HCT116 (cell line): ENCODE results near the gene C18orf32.

Experiments used
- CEBPB ChIP-seq: IDR thresholded peaks from 2 replicates; pipeline ENCODE4 v1.6.1; 2012; ENCODE audit warnings: low read depth
- JUND ChIP-seq: IDR thresholded peaks from 2 replicates; pipeline ENCODE4 v1.6.1; 2012
- POLR2A ChIP-seq: IDR thresholded peaks from 2 replicates; pipeline ENCODE4 v1.7.0; 2011; ENCODE audit warnings: borderline replicate concordance; ENCODE audit not compliant: insufficient read depth, insufficient read length; ENCODE audit errors: extremely low read depth
- POLR2AphosphoS5 ChIP-seq: IDR thresholded peaks from 2 replicates; pipeline ENCODE4 v1.6.1; 2011; ENCODE audit warnings: mild to moderate bottlenecking, low read depth, low read length, moderate library complexity
- RAD21 ChIP-seq: IDR thresholded peaks from 2 replicates; pipeline ENCODE4 v1.6.1; 2012; ENCODE audit warnings: low read depth, mild to moderate bottlenecking
- YY1 ChIP-seq: IDR thresholded peaks from 2 replicates; pipeline ENCODE4 v1.6.1; 2011; ENCODE audit warnings: low read length, low read depth, moderate library complexity, mild to moderate bottlenecking; ENCODE audit not compliant: insufficient replicate concordance; ENCODE audit errors: extremely low read depth
- TF ChIP-seq, protein P1 (sequence below), 3 experiments: fragments of 200-600 bp in 1 of 3; sonication (generic) in 1 of 3; IDR thresholded peaks in 2 of 3; conservative IDR thresholded peaks in 1 of 3; 2 replicates each; pipeline ENCODE4 v1.5.1; 2012 to 2017; ENCODE audit warnings: low read depth in 2 of 3, low read length in 2 of 3, antibody characterized with exemption in 1 of 3, borderline replicate concordance in 1 of 3, control low read depth in 1 of 3, mild to moderate bottlenecking in 1 of 3, mixed read lengths in 1 of 3, mixed run types in 1 of 3, moderate library complexity in 1 of 3; ENCODE audit not compliant: insufficient read depth in 1 of 3
- TF ChIP-seq, protein P2 (sequence below): IDR thresholded peaks from 2 replicates; pipeline ENCODE4 v1.6.1; 2012
- TF ChIP-seq, protein P3 (sequence below): IDR thresholded peaks from 2 replicates; pipeline ENCODE4 v1.6.1; 2012; ENCODE audit warnings: low read depth

DNA sequence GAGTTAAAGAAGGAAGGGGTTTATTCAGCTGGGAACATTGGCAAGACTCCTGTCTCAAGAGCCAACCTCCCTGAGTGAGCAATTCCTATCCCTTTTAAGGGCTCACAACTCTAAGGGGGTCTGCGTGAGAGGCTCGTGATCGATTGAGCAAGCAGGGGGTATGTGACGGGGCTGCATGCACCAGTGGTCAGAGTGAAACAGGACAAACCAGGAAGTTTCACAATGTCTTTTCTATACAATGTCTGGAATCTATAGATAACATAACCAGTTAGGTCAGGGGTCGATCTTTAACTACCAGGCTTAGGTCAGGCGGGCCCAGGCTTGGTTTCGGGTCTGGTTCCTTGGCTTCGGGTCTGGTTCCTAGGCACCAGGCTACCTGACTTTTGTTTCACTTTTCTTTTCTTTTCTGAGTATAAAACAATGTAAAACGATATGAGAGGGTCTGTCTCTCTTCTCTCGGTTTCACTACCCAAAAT is 44.7 kb upstream of the C18orf32 start:
- TF ChIP-seq POLR2A (no peak), YY1 (no peak), CEBPB (no peak), RAD21 (no peak), POLR2AphosphoS5 (no peak), JUND (no peak)
- TF ChIP-seq, protein P1, sequence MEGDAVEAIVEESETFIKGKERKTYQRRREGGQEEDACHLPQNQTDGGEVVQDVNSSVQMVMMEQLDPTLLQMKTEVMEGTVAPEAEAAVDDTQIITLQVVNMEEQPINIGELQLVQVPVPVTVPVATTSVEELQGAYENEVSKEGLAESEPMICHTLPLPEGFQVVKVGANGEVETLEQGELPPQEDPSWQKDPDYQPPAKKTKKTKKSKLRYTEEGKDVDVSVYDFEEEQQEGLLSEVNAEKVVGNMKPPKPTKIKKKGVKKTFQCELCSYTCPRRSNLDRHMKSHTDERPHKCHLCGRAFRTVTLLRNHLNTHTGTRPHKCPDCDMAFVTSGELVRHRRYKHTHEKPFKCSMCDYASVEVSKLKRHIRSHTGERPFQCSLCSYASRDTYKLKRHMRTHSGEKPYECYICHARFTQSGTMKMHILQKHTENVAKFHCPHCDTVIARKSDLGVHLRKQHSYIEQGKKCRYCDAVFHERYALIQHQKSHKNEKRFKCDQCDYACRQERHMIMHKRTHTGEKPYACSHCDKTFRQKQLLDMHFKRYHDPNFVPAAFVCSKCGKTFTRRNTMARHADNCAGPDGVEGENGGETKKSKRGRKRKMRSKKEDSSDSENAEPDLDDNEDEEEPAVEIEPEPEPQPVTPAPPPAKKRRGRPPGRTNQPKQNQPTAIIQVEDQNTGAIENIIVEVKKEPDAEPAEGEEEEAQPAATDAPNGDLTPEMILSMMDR (IDR thresholded peaks at IDR 0.05 in 2 of 3, conservative IDR thresholded peaks at IDR 0.05 in 1 of 3; ENCODE audit: borderline replicate concordance in 1 of 3, insufficient read depth in 1 of 3, low read depth in 2 of 3, low read length in 2 of 3): no peak
- TF ChIP-seq, protein P2, sequence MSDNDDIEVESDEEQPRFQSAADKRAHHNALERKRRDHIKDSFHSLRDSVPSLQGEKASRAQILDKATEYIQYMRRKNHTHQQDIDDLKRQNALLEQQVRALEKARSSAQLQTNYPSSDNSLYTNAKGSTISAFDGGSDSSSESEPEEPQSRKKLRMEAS: no peak
- TF ChIP-seq, protein P3, sequence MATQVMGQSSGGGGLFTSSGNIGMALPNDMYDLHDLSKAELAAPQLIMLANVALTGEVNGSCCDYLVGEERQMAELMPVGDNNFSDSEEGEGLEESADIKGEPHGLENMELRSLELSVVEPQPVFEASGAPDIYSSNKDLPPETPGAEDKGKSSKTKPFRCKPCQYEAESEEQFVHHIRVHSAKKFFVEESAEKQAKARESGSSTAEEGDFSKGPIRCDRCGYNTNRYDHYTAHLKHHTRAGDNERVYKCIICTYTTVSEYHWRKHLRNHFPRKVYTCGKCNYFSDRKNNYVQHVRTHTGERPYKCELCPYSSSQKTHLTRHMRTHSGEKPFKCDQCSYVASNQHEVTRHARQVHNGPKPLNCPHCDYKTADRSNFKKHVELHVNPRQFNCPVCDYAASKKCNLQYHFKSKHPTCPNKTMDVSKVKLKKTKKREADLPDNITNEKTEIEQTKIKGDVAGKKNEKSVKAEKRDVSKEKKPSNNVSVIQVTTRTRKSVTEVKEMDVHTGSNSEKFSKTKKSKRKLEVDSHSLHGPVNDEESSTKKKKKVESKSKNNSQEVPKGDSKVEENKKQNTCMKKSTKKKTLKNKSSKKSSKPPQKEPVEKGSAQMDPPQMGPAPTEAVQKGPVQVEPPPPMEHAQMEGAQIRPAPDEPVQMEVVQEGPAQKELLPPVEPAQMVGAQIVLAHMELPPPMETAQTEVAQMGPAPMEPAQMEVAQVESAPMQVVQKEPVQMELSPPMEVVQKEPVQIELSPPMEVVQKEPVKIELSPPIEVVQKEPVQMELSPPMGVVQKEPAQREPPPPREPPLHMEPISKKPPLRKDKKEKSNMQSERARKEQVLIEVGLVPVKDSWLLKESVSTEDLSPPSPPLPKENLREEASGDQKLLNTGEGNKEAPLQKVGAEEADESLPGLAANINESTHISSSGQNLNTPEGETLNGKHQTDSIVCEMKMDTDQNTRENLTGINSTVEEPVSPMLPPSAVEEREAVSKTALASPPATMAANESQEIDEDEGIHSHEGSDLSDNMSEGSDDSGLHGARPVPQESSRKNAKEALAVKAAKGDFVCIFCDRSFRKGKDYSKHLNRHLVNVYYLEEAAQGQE: no peak
